Stomach (tissue), 9 donors: ENCODE results near the gene PDILT. TPM values are rescaled to one million over a fixed set of nuclear protein-coding genes. Genes with fewer than 3 reads are reported as not detected.
A peak's percentile ranks its signal among the peaks of the same experiment; 100 is the strongest.

ENCODE experiments used
- DNase-seq, 2 donors: peaks; one replicate each; pipeline versions ENCODE4 v3.0.0 to v3.0.0-alpha.2; 2013 to 2019
- H3K27ac ChIP-seq, 5 donors: fragments of 200-600 bp in 4 of 5; sonication (generic) in 4 of 5; one replicate each; pipeline ENCODE4 v1.5.1; 2013 to 2019; ENCODE audit warnings: mild to moderate bottlenecking in 1 of 5, moderate library complexity in 1 of 5
- H3K27me3 ChIP-seq, 3 donors: fragments of 200-600 bp; sonication (generic); one replicate each; pipeline ENCODE4 v1.5.1; 2017 to 2019; ENCODE audit warnings: mixed run types in 1 of 3
- H3K36me3 ChIP-seq, 4 donors: fragments of 200-600 bp; sonication (generic); 1 replicate in 3 of 4; 2 replicates in 1 of 4; pipeline ENCODE4 v1.5.1; 2016 to 2019
- H3K4me1 ChIP-seq, 4 donors: fragments of 200-600 bp; sonication (generic); one replicate each; pipeline ENCODE4 v1.5.1; 2016 to 2019
- H3K4me3 ChIP-seq, 4 donors: fragments of 200-600 bp; sonication (generic) in 3 of 4; one replicate each; pipeline ENCODE4 v1.5.1; 2016 to 2019; ENCODE audit warnings: mild to moderate bottlenecking in 1 of 4
- H3K9me3 ChIP-seq, 4 donors: fragments of 200-600 bp; sonication (generic); one replicate each; pipeline ENCODE4 v1.5.1; 2016 to 2019
- EP300 ChIP-seq: sonication (generic); formaldehyde crosslinking; IDR thresholded peaks from one replicate; pipeline ENCODE4 v1.6.1; 2017; ENCODE audit warnings: antibody characterized with exemption
- POLR2A ChIP-seq, 4 donors: fragments of 450-650 bp; IDR thresholded peaks; one replicate each; pipeline ENCODE4 v1.6.1; 2016; ENCODE audit warnings: antibody characterized with exemption in 4 of 4, control low read depth in 2 of 4, mild to moderate bottlenecking in 1 of 4, moderate library complexity in 1 of 4
- POLR2AphosphoS5 ChIP-seq, 3 donors: sonication (generic); formaldehyde crosslinking; IDR thresholded peaks; one replicate each; pipeline ENCODE4 v1.6.1; 2016; ENCODE audit warnings: antibody characterized with exemption in 3 of 3
- WGBS, 5 donors: extraction: QIAGEN DNeasy Blood & Tissue Kit in 3 of 5; methylation state at CpG; one replicate each; pipeline versions ENCODE4 v1.1.5 to v1.1.7; 2013 to 2018; 5-methylcytosine and 5-hydroxymethylcytosine counted together
- intact Hi-C: fragments of 100-400 bp; cut with DNase I; formaldehyde crosslinking; loops from one replicate; pipeline ENCODE4 v1.15.1; 2023; ENCODE audit warnings: low total_unique reads
- polyA plus RNA-seq, 3 donors: library from polyadenylated mRNA; stranded (reverse); fragments of 200-250 nt; gene quantifications; one replicate each; pipeline ENCODE4 v1.2.3, GENCODE V29; 2013
- total RNA-seq, 5 donors: library from RNA; depleted of rRNA; stranded (reverse); fragments of >200 nt; gene quantifications; one replicate each; pipeline versions ENCODE4 v1.1.0 to v1.2.3, GENCODE V29; 2014 to 2016
- TF ChIP-seq, protein P1 (sequence below), 7 experiments: fragments of 450-650 bp in 4 of 7; fragments of 200-600 bp in 3 of 7; sonication (generic) in 3 of 7; IDR thresholded peaks; one replicate each; pipeline ENCODE4 v1.5.1; 2016 to 2019; ENCODE audit warnings: antibody characterized with exemption in 7 of 7, control low read depth in 2 of 7, mild to moderate bottlenecking in 1 of 7
- donor health status: healthy with polysubstance abuse.
- donor health status: Bipolar disorder and iron deficiency.
- donor health status: healthy.

The PDILT gene
- total and polyA plus RNA-seq, 8 donors: 0.37 to 150 (median 34.8) TPM; not detected in 1

DNA sequence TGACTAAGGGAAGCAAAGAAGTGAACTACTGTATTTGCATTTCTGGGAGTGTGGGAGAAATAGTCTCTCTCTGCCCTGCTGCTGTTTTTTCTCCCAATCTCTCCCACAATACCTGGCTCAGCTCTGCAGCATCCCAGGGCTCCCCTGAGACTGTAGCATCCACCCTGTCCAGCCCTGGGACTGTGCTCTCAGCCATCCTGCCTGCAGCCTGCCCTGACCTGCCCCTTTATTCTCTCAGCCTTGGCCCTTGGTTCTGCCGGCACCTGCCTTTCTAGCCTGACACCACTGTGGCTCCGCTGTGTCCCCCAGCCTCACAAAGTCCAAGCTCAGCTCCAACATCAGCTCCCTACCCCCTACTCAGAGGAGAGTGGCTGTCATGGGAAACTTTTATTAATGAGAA, 1.9 kb downstream of the PDILT start:
- DNase-seq: no peak
- Histone ChIP-seq H3K27ac (peak overlapping the region in 2 of 5 donors; percentile 37 to 77), H3K27me3 (no peaks in the 10 kb centered on the region), H3K9me3 (no peaks in the 10 kb centered on the region), H3K4me1 (peaks cover 0 to 11% (median 2%) of the 10 kb centered on the region in 4 donors), H3K36me3 (no peaks in the 10 kb centered on the region), H3K4me3 (no peak overlapping the region)
- 89 to 100% (median 96%) methylated on average over 2 of the region's 2 CpGs for WGBS, 5 donors
- no peak for TF ChIP-seq EP300
- TF ChIP-seq, protein P1, sequence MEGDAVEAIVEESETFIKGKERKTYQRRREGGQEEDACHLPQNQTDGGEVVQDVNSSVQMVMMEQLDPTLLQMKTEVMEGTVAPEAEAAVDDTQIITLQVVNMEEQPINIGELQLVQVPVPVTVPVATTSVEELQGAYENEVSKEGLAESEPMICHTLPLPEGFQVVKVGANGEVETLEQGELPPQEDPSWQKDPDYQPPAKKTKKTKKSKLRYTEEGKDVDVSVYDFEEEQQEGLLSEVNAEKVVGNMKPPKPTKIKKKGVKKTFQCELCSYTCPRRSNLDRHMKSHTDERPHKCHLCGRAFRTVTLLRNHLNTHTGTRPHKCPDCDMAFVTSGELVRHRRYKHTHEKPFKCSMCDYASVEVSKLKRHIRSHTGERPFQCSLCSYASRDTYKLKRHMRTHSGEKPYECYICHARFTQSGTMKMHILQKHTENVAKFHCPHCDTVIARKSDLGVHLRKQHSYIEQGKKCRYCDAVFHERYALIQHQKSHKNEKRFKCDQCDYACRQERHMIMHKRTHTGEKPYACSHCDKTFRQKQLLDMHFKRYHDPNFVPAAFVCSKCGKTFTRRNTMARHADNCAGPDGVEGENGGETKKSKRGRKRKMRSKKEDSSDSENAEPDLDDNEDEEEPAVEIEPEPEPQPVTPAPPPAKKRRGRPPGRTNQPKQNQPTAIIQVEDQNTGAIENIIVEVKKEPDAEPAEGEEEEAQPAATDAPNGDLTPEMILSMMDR (IDR thresholded peaks at IDR 0.05): no peak
- no peak for TF ChIP-seq POLR2AphosphoS5 (IDR thresholded peaks at IDR 0.05)
- no peak for TF ChIP-seq POLR2A (IDR thresholded peaks at IDR 0.05)
- intact Hi-C loops: no loop called here

DNA sequence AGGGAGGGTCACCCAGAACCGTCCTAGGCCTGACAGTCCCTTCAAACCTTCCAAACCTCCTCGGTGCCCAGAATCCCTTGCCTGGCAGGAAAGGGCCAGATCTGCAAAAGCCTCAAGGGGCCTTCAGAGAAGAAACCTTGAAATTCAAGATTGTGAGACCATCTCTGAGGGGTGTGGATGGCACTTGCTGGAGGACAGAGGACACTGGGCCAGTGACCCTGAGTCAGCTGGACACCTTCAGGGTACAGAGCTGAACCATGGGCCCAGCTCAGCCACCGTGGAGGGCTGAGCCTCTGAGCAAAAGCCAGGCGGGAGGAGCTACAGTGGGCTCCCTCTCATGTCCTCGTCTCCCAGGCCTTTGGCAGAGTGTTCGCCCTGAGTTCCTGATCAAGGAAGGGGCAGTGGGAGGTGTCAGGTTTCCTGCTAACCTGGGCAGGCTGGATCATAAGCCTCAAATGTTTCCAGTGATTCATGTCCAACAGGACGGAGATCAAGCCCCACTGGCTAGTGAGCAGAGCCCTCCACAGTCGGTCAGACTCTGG, 3.0 kb downstream of the PDILT start:
- intact Hi-C loops: no loop called here
- H3K9me3 ChIP-seq: no peaks in the 10 kb centered on the region
- WGBS, 5 donors: 32 to 56% (median 46%) methylated on average over 8 of the region's 8 CpGs
- H3K27ac ChIP-seq: peak overlapping the region; percentile 53 to 77 (median 67)
- H3K27me3 ChIP-seq: no peaks in the 10 kb centered on the region
- no peak for TF ChIP-seq EP300
- TF ChIP-seq POLR2AphosphoS5 (IDR thresholded peaks at IDR 0.05): peak in 1 of 3 donors; percentile 61
- H3K4me3 ChIP-seq: no peak overlapping the region
- H3K4me1 ChIP-seq: peaks cover 0 to 11% (median 2%) of the 10 kb centered on the region in 4 donors
- peak in 1 of 2 donors; percentile 79 for DNase-seq
- no peaks in the 10 kb centered on the region for H3K36me3 ChIP-seq

DNA sequence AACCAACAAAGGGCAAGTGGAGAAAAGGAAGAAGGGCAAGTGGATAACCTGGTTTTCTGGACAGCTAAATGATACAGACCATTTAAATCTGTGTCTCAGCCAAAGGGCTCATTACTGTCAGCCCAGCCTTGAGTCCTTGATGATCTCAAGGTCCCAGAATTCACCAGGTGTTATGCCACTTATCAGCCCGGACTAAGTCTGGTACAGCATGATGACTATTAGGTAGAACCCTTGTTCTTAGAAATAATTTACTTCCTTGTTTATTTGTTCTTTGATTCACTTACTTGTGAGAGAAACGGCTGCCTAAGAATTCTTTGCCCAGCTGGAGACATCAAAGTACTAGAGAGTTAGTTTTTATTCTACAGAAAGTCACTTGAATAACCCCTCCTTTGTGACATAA, 3.5 kb downstream of the PDILT start:
- Histone ChIP-seq H3K27ac (peak overlapping the region; percentile 53 to 77 (median 67)), H3K9me3 (no peaks in the 10 kb centered on the region), H3K4me1 (peaks cover 0 to 11% (median 2%) of the 10 kb centered on the region in 4 donors), H3K27me3 (no peaks in the 10 kb centered on the region), H3K36me3 (no peaks in the 10 kb centered on the region), H3K4me3 (no peak overlapping the region)
- 19 to 36% (median 32%) methylated on average over 2 of the region's 2 CpGs for WGBS, 5 donors
- TF ChIP-seq, protein P1 (IDR thresholded peaks at IDR 0.05): no peak
- no peak for TF ChIP-seq POLR2A (IDR thresholded peaks at IDR 0.05)
- no peak for TF ChIP-seq POLR2AphosphoS5 (IDR thresholded peaks at IDR 0.05)
- intact Hi-C loops: no loop called here
- no peak for DNase-seq

DNA sequence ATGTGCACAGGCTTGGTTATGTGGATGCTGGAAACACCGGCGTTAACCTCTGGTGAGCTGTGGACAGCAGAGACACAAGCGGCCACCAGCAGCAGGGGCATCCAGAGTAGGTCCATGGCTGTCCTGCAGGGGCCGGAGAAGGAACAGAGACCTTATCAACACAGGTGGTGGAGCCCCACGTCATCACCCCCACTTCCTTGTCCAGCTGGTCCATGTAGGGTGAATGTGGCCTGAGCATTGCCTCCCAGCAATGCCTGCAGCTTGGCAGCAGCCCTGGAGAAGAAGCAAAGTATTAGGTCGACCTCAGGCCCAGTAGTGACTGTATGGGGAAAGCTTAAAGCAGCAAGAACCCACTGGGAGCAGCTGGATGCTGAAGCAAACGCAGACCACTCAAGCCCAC, 5.4 kb downstream of the PDILT start:
- H3K36me3 ChIP-seq: no peaks in the 10 kb centered on the region
- intact Hi-C loops: no loop called here
- 17 to 58% (median 39%) methylated on average over 2 to 7 of the region's 7 CpGs for WGBS, 5 donors
- peak; percentile 17 to 79 for DNase-seq
- H3K4me3 ChIP-seq: peak overlapping the region; percentile 15 to 34 (median 21)
- H3K9me3 ChIP-seq: no peaks in the 10 kb centered on the region
- H3K4me1 ChIP-seq: peaks cover under 1 to 17% (median 6%) of the 10 kb centered on the region in 4 donors
- TF ChIP-seq POLR2A (IDR thresholded peaks at IDR 0.05): no peak
- TF ChIP-seq, protein P1 (IDR thresholded peaks at IDR 0.05): peak in 1 of 7 experiments; percentile 8
- peak in 1 of 3 donors; percentile 56 for TF ChIP-seq POLR2AphosphoS5 (IDR thresholded peaks at IDR 0.05)
- TF ChIP-seq EP300: no peak
- no peaks in the 10 kb centered on the region for H3K27me3 ChIP-seq
- peak overlapping the region; percentile 20 to 85 (median 72) for H3K27ac ChIP-seq

DNA sequence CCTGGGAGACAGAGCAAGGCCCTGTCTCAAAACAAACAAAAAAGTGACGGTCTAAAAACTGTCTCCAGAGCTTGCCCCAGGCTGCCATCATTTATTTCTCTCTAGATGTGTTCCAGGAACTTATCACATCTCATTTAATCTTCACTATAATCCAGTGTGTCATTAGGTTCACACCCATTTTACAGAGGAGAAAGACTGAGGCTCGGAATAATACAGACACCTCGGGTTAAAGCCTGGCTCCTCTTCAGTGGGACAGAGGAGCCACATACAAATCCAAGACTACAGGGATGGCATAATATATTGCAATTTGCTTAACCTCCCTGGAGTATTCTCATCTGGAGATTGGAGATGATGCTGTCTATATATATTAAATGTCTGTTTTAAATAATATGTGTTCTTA, 5.9 kb downstream of the PDILT start:
- Histone ChIP-seq H3K4me1 (peaks cover 7 to 23% (median 12%) of the 10 kb centered on the region in 4 donors), H3K27ac (peak overlapping the region; percentile 20 to 77 (median 72)), H3K36me3 (no peaks in the 10 kb centered on the region), H3K27me3 (no peaks in the 10 kb centered on the region), H3K9me3 (no peaks in the 10 kb centered on the region), H3K4me3 (peak overlapping the region; percentile 15 to 34 (median 21))
- intact Hi-C loops: no loop called here
- no peak for TF ChIP-seq EP300
- no peak for TF ChIP-seq POLR2AphosphoS5 (IDR thresholded peaks at IDR 0.05)
- TF ChIP-seq POLR2A (IDR thresholded peaks at IDR 0.05): no peak
- TF ChIP-seq, protein P1 (IDR thresholded peaks at IDR 0.05): no peak
- no peak for DNase-seq
- 70 to 83% (median 75%) methylated on average over 3 of the region's 3 CpGs for WGBS, 5 donors
